ENCODE results near the gene CYFIP2.
"Not testable (repeated sequence)": the region's sequence is repeated elsewhere in the genome, so short reads cannot be mapped to it uniquely, and the experiment has no call there.

CYFIP2 gene

DNA sequence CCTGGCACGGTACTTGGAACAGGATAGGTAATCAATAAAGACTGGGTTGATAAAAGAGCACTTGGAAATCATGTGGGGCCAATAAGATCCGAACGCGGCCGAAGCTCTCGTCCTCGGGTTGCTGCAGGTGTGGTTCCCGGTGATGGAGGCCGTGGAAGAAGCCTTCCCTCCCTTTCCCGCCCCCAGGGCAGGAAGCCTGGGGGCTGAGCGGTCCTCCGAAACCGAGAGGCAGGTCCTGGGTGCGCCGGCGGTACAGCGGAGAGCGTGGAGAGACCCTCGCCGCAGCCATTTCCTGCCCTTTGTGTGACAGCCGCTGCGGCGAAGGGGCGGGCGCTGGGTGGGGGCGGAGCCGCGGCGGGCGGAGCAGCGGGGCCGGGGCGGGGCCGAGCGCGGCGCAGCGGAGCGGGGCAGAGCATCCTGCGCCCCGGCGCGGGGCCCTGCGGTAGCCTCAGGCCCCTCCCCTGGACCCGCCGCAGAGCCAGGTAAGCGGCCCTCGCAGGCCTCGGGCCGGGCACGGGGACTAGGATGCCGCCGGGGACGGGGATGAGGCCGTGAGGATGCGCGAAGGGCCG, at the start of gene CYFIP2:
CYFIP2 (plus strand) TSS at position 410 of the 572 bp plus-strand sequence. CDS start 19,239 bp downstream, outside the sequence.
- peak; percentile 77 for DNase-seq (ENCODE audit: low spot score)

DNA sequence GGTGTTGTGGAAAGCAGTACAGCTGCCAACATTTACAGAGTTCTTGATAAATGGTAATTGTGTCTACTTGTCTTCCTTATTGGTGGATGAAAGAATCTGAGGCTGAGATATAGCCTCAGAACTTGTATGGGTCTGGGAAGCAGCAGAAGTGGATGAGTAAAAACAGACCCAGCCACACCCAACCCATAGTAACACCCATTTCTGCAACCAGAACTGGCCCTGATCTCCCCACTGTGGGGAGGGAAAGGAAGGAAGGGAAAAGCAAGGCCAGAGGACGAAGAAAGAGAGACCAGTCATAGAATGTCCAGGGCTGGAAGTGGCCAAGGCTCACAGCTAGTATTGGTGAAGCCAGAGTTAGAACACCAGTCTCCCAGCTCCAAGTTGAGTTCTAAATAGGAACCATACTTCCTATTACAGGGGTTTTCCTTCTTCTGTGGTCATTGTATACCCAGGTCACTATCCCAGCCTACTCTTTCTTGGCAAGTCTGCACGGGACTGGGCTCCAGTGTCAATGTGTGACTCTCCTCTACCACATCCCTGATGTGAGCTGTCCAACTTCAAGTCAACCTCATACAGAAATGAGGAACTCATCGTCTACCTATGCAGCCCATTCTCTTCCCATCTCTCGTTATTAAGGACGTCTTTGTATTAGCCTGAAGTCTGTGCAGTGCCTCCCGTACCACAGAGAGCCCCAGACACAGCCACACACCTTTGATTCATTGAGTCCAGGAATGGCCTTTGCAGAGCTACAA, 49.4 kb upstream of the CYFIP2 start:
- DNase-seq (ENCODE audit: low spot score): no peak

DNA sequence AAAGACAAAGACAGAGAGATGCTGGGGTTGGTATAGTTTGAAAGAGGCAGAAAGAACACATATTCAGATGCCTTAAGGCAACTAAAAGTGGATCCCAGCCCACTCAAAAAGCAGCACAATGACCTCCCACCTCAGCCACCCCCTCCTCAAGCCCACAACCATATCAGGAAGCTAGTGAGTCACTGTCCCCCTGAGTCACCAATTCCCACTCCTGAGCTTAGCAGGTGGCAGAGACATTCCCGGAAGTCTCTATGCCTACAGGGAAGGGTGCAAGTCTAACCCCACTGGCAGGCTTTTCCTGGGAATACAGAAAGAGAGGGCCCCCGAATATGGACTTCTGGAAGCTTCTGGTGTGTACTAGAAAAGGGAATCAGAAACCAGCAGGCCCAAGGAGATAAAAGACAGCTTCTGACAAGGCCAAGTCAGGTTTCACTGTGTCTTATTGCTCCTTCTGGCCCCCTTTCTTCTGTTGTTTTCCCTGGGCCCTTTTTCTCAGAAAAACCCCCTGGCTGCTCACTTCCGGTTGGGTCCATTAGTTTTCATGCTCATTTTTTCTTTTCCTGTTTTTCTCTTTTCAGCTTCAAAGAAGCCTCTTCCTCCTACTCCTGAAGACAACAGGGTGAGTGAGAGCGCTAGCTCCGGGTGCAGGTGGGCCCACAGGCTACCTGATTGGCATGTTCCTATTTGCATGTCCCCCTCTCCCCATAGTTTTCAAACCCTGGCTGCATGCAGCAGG, 48.5 kb upstream of the CYFIP2 start:
- DNase-seq (ENCODE audit: low spot score): no peak

DNA sequence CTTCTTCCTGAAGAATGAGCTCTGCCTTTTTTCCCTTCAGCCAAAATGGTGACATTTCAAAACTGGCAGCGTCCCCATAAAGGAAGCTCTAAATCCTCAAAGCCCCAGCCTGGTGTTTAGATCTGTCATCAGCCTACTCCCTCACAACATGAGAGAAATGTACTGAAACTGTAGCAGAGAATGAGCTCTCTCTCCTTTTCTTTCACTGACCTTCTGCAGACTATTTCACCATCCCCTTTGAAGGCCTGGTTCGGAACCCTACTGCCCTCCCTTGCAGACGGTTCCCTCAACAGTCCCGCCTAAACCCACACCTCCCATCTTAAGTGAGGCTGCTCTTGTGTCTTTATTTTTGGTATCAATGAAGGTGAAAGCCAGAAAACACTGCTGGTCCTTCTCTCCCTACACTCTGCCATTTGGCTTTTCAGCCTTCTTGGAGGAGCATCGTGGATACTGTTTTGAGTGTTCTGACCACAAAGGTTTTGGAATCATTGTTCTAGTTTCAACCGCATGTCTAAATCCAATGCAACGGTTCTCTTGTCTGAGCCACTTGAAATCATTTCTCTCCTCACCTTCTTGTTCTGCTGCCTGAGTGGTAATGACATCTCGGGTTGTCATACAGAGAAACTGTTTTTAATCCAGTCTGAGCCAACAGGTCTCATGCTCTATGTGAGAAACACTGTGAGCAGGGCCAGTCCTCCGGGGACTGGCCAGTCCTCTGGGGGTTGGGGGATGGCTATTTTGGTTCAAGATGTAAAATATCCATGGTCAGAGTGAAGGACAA, 46.2 kb upstream of the CYFIP2 start:
- DNase-seq (ENCODE audit: low spot score): no peak

DNA sequence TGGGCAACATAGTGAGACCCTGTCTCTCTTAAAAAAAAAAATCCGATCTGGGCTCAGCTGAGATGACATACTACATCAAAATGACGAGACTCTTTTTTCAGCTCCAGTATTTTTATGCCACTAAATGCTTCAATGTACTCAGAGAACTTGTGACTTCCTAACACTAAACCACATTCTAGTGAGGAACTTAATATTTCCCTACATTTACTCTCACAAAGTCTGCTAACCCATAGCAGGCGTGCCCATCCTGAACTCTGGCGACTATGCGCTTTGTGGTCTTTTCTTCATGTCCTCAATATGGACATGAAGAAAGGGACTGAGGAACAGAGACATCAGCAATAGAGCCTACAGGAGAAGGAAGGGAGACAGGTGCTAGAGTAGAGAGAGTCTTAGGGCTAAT, 44.0 kb upstream of the CYFIP2 start:
- no peak for DNase-seq (ENCODE audit: low spot score)

DNA sequence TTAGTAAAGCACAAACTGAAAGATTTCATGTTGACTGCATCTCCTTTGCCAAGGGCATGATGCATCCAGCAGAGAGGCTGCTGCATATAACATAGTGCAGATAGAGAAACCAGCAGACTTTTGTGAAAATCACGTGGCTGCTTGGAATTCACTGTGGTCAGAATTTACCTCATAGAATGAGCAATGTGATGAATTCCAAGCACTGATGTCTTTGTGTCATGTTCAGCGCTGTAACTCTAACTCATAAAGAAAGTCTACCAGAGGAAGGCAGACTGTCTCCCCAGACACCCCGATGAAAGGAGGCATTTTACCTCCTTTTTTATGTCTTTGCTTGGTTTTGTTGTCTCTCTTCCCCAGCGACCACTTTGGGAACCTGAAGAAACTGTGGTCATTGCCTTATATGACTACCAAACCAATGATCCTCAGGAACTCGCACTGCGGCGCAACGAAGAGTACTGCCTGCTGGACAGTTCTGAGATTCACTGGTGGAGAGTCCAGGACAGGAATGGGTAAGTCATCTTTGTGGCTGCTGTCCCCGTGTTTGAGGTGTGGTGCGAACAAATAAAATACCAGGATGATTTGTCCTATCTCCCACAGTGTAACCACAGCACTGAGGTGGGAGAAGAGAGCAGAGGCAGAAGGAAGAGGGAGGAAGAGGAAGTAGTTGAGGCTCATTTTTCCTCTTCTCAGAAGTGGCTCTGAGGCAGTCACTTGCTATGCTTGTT, 43.3 kb upstream of the CYFIP2 start:
- DNase-seq (ENCODE audit: low spot score): peak; percentile 70

DNA sequence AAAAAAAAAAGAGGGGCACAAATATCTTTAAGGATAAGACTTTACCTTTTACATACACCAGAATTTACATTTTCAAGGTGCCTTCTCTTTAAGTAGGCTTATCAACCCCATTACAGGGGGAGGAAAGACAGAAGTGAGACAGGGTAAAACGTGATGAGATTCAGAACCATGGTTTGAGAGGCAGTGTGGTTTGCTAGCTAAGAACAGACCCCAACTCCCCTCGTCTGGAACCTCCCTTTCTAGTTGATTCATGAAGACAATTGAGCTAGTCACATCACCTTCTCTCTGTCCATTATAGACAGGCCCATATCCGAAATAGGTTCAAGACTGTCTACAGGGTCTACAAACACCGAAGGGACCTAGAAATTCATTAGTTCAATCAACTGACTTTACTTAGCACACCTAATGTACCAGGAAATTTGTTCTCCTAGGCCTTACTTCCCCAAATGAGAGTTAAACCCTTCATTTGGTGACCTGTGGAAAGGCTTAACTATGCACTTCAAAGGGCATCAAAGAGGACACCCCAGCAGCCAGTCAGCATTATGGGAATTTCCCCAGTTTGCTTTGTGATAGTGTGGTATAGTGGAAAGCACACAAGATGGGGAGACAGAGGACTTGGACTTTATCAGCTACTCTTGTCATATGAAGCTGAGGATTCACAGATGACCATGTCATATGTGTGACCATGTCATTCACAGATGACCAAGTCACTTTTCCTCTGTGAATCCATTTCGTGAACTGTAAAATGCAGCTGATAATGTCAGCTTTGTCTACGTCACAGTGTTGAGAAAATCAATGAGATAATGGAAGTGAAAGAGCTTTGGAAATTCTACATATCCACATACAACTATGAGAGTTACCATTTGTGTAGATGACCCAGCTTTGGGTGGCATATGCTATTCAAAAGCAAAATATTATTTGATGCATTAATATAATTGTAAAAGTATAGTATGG, 40.2 kb upstream of the CYFIP2 start:
- DNase-seq (ENCODE audit: low spot score): no peak

DNA sequence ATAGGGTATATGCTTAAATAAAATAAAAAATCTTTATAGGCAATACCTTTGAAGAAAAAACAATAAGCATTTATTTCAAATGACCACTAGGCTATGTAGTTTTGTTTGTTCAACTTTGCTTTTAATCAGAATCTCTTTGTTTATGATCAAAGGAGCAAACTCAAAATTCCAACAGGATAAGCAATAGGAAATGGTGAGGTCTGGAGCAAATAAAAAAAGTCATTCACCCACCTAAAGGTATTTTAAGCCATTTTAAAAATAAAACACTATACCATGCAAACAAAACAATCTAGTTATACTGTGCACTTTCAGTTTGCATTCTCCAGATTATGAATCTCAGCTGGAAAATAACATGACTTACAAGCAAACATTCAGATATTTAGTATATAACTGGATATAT, 35.3 kb upstream of the CYFIP2 start:
- DNase-seq (ENCODE audit: low spot score): no peak

DNA sequence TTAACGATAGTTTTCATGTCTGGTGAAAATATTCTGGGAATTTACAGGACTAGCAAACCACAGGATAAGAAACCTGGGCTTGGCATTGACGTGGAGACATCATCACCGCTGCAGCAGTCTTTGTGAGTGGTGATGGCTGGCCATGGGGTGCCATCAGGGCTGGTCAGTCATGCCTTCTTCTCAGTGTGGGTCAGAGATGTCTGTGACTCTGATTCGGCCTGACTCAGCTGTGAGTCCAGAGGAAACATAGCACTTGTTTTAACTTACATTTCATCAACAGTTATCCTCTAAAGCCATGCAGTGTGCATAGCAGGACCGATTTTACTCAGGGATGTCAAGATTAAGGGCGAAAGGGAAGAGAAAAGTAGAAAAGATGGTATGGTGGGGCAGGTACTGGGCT, 33.2 kb upstream of the CYFIP2 start:
- DNase-seq (ENCODE audit: low spot score): no peak

DNA sequence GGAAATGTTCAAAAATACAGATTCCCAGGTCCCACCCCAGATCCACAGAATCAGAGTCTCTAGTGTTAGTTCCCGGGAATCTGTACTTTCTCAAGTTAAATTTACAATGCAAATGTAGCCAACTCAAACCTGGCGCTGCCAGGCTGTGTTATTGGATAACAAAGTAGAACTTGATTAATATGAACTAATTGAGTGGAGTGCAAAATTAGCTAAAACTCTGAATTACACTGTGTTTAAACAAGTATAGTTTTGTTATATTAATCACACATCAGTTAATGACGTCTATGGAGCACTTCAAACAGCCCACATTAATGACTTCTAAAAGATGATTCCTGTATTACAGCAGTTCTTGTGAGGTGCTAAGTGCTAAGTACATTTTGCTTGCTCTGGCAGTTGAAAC, 32.4 kb upstream of the CYFIP2 start:
- DNase-seq (ENCODE audit: low spot score): no peak

DNA sequence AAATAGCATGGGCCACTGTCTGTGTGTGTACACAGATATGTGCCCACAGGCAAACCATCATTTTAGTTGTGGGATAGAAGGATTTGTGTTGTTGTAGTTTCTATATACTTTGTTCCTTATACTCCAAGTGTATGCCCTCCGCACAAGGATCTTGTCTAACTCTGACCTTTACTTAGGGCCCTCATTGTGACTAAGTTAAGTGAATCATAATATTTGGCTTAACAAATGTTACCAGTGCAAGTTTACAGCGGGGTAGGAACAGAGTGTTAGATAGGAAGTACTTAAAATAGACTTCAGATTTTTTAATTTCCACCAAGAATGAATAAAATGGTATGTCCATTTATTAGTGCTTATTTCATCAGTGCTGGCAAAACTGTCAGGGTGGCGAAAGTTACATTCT, 29.5 kb upstream of the CYFIP2 start:
- no peak for DNase-seq (ENCODE audit: low spot score)

DNA sequence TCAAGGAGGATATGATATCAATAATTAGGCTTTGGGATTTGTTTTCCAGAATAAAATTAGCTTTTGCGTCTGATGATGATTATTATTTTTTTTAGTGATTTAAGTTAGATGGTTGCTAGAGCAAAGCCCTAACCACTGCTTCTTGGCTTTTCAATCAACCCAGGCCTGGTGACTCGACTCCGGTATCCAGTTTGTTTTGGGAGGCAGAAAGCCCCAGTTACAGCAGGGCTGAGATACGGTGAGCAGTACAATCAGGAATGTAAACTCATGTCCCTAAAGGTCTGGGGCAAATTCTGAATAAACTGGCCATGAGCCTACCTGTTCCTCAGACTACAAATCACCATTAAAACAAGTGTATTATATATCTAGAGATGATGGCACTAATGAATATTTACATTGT, 24.4 kb upstream of the CYFIP2 start:
- peak; percentile 46 for DNase-seq (ENCODE audit: low spot score)

DNA sequence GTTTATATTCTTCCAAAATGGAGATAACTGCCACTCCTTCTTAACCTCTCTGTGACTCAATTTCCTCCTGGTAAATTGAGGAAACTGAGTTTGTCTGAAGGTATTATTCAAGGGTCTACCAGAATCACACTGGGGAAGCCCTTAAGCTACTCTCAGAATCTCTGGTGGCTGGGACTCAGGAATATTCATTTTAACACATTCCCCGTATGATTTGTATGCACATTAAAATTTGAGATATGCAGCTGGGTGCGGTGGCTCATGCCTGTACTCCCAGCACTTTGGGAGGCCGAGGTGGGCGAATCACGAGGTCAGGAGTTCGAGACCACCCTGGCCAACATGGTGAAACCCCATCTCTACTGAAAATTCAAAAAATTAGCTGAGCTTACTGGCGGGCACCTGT, 21.2 kb upstream of the CYFIP2 start:
- not testable (repeated sequence) for DNase-seq (ENCODE audit: low spot score)

DNA sequence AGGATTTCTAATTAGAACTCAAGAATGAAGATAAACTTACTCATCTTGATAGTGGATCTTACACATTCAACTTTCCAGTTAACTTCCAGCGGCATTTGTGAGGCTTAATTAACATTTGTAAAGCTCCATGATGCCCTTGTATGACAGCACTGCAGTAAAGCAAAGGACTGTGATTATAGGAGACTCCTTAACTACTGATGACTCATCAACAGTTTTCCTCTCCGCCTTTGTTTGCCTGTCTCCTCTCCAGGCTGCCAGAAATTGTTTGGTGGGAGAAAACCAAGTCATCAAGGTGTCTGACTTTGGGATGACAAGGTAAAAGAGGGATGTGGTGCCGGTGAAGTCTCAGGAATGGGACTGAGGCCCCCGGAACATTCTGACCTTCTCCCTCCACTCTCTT, 20.4 kb upstream of the CYFIP2 start:
- peak; percentile 47 for DNase-seq (ENCODE audit: low spot score)

DNA sequence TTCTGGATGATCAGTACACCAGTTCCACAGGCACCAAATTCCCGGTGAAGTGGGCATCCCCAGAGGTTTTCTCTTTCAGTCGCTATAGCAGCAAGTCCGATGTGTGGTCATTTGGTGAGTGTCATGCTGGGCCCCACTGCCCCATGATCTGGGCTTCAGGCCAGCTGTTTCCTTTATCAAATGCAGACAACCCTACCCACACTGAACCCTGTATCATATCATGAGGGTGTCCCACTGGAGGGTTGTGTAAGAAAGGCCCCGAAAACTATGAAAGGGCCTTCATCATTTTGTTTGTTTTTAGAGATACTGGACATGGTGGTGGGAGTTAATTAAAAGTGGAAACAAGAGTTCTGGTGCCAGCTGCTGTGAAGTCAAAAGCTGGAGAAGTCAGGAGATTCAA, 20.0 kb upstream of the CYFIP2 start:
- no peak for DNase-seq (ENCODE audit: low spot score)

DNA sequence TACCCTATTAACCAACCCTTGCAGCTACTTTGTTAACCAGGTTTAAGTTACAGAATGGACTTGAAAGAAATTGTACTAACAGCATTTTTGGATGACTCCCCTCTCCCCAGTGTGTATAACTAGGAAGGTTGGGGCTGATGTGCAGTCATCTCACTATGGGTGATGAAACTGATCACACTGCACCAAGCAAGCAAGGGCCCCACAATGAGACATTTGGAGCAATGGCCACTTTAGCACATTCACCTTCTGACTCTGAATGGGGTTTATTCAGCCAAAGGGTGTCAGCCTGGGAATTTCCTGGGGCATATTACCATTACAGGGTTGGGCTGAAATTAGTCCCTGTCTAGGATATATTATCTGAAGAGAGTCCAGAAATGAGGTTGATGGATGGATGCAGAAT, 18.7 kb upstream of the CYFIP2 start:
- no peak for DNase-seq (ENCODE audit: low spot score)

DNA sequence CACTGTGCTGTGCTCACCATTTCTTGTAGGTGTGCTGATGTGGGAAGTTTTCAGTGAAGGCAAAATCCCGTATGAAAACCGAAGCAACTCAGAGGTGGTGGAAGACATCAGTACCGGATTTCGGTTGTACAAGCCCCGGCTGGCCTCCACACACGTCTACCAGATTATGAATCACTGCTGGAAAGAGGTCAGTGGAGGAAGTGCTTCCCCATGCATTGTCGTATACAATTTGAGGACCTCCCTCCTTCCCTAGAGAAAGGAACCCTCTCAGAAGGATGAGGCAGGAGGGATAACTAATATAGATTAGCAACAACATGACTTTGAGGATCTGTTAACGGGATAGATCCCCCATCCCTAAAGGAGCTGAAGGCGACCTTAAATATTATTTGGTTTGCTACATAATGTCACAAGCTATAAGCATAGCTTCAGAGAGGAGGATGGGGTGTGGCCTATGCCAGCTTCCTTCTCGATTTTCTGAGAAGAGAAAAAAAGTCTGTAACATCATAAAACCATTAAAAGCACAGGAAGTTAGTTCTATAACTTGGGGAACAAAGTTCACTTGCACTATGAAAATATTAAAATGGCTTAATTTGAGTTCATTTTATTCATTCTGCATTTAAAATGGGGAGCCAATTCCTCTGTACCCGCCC, 17.0 kb upstream of the CYFIP2 start:
- no peak for DNase-seq (ENCODE audit: low spot score)

DNA sequence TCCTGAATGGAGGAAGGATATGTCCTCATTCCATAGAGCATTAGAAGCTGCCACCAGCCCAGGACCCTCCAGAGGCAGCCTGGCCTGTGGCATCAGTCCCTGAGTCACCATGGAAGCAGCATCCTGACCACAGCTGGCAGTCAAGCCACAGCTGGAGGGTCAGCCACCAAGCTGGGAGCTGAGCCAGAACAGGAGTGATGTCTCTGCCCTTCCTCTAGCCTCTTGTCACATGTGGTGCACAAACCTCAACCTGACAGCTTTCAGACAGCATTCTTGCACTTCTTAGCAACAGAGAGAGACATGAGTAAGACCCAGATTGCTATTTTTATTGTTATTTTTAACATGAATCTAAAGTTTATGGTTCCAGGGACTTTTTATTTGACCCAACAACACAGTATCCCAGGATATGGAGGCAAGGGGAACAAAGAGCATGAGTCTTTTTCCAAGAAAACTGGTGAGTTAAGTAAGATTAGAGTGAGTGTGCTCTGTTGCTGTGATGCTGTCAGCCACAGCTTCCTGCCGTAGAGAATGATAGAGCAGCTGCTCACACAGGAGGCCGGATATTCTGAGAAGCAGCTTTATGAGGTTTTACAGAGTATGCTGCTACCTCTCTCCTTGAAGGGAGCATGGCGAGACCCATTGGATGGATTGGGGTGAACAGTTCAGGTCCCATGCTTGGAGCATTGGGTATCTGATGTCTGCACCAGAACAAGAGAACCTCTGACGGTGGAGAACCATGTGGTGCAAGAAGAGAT, 13.0 kb upstream of the CYFIP2 start:
- DNase-seq (ENCODE audit: low spot score): peak; percentile 36

DNA sequence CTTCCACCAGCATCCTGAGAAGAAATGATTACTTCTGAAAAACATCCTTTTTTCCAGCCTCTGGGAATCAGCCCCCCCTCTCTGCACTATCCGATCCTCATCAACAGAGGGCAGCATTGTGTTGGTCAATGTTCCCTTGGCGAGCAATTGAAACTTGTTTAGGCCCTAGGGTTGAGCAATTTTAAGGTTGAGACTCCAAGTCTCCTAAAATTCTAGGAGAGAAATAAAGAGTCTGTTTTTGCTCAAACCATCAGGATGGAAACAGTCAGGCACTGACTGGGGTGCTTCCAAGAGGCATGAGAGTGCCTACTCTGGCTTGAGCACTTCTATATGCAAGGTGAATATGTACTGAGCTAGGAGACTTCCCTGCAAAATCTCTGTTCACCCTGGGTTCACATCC, 12.4 kb upstream of the CYFIP2 start:
- DNase-seq (ENCODE audit: low spot score): peak; percentile 85
